Activated CD4-positive, CD25-positive, alpha-beta regulatory T cell treated with anti-CD3 and anti-CD28 coated beads, Interleukin-2, amount 50 U/mL, for 16 hours (primary cell): ENCODE data around the gene DDHD1.

Experiments used
- DNase-seq: peaks from one replicate; pipeline ENCODE4 v3.0.0-alpha.2; 2020; ENCODE audit warnings: low read depth, low spot score

DDHD1 gene

DNA sequence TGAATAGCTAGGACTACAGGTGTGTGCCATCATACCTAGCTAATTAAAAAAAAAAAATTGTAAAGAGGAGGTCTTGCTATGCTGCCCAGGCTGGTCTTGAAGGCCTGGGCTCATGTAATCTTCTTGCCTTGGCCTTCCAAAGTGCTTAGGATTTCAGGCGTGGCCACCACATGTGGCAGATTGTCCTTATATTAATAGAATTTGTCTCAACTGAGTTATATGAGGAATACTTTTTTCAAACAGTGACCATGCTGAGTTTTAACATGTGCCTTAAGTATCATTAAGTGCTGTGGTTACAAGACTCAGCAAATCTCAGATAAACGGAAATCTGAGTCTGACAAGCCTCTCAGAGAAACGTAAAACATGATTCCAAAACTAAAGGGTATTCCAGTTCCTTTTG lies 119.1 kb downstream of the DDHD1 start:
- no peak for DNase-seq

GRCh38 chr14:53032838-53033390 lies 120.2 kb downstream of the DDHD1 start:
- no peak for DNase-seq

- DNase-seq, result no peak
These were observed 120.8 kb downstream of the DDHD1 start for GRCh38 chr14:53032161-53032803.

DNA sequence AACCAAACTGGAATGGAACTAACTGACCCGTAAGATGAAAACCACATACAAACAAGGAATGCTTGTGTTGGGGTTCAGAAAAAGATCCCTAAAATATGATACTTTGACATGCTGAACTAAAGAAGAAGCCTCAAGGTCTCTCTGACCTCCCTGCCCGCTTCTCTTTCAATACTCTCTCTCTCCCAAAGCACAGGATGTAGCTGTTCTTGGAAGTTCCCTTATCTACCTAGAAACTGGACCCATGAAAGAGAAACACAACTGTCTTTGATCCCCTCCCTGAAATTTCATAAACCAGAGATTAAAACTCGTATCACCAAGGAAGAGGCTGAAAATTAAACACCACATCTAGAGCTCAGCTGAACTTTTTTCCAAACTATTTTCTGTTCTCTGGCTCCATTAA lies 125.6 kb downstream of the DDHD1 start:
- DNase-seq, result no peak

DNA sequence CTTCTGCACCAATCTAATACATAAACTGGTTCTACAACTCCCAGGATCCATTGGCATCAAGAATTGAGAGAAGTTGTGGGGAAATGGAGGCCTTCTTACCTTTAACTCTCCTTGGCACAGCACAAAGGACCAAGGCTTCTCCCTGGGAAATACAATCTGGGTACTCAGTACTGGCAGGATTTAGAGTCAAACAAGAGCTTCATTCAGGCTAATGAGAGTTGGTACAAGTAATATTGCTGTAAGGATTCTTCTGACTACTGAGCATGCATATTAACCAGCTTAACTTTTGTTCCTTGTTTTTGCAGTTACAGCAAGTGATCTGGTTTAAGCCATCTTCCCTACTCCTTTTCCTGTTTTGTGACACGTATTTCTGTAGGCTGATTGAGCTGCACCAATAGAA lies 126.1 kb downstream of the DDHD1 start:
- DNase-seq, result no peak

DNA sequence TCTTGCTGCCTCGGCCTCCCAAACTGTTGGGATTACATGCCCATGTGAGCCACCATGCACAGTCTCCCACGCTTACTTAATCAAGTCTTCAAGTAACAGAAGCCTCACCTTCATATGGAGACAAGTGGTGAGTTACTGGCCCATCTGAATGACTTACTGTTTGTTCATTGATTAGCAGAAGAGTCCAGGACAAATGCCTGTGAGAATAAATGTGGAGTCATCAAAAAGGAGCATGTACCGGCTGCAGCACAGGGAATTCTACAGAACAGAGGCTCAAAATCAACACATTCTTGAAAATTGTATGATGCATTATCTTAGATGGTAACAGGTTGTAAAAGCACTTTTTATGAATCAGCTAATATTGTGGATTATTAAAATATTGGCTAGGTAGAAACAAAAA lies 129.8 kb downstream of the DDHD1 start:
- no peak for DNase-seq

- DNase-seq, result no peak
These were observed 130.5 kb downstream of the DDHD1 start for GRCh38 chr14:53022593-53022992.

- no peak for DNase-seq
These were observed 132.8 kb downstream of the DDHD1 start for GRCh38 chr14:53020193-53020932.

GRCh38 chr14:53019406-53019805 lies 133.7 kb downstream of the DDHD1 start:
- no peak for DNase-seq

DNA sequence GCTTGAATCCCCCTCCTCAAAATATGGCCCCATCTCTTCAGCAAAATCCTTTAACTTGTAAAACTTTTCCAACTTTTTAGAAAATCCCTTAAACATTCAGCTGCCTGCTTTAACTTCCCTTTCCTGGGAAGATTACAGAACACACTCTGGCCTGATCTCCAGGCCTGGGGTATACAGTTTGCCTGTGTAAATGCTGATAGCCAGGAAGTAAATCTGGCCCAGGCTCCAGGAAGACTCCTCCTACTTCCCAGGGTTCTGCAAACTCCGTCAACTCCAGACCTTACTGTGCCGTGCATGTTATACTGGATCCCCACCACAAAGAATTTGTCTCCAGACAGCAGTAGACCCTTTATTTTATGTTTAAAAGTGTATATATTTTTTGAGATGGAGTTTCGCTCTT lies 135.3 kb downstream of the DDHD1 start:
- no peak for DNase-seq

DNA sequence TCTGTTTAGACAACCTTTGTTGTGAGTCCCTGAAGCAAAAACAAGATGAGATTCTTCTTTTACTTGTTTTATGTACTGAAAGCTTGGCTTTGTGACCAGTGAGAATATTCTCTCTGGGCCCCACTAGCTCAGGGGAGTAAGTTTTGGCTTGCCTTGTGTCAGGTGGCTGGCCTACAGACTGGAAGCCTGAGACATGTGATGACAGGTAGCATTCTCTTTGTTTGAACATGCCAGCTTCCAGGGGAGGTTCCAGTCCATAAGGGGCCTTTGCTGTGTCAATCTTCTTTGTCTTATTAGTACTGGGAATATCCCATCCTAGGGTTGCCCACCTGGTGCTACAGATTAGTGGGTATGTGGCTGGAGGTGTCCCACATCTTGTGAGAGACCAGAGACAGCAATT lies 136.2 kb downstream of the DDHD1 start:
- no peak for DNase-seq

DNA sequence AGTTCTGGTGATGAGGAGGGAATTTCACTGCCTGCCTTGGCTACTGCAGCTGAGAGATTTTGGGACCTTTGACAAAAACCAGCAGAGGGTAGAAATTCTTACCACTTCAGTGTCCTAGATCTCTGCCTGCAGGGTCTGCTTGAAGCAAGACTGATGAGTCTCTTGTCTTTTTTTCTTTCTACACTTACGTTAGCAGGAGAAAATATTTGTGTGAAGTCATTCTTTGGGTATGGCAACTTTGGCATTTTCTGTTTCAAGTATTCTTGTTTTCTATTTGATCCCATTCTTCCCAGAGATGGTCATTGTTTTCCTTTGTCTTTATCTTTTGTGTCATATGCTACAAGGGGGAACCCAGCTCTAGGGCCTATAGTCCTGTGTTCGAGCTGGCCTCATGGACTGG lies 136.6 kb downstream of the DDHD1 start:
- no peak for DNase-seq

DNA sequence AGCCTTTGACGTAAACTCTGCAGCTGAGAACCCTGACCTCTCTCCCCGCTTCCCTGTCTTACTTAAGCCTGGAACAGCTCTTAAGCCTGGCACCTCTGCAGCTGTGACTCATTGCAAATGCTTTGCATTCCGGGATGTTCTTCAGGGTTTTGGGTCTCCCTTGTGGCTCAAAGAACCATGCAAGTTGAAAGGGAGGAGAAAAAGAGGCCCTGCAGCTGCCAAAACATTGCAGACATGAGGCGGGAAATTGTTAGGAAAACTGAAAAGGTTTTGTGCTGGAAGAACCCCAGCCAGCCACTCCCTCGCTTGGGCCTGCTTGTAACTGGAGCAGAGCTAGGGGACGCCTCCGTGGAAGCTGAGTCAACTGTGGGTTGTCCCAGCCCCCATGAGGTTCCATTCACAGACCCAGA lies 142.1 kb downstream of the DDHD1 start:
- no peak for DNase-seq

DNA sequence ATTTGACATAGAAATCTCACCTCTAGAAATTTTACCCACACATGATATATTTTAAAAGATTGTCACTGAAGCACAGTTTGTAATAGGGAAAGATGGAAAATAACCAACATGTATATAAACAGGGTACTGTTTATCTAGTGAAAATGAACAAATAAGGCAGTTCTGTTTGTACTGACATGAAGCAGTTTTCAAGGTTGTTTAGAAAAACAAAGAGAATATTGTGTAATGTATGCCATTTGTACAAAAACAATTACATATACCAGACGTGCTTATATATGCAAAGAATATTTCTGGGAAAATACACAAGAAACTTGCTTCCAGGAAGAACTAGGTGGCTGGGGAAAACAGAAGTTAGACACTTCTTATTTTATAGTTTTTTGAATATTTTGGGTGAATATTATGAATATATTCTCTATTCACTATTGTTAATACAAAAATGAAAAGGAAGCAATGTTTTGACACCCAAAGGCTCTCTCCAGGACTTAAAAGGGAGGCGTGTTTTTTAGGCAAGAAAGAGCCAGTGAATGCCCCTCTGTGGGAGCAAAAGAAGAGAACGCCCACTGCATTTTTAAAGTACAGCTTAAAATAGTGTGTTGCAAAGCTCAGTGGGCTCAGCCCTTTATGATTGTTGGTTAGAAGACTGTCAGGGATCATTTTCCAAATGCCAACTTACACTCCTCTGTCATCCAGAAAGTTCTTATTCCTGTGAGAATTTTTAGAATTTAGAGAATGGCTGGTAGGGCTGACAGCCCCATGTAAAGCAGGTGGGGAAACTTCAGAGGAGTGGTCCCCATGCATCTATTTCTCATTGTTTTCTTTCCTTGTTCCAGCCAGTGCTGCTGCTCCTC lies 142.7 kb downstream of the DDHD1 start:
- no peak for DNase-seq

DNA sequence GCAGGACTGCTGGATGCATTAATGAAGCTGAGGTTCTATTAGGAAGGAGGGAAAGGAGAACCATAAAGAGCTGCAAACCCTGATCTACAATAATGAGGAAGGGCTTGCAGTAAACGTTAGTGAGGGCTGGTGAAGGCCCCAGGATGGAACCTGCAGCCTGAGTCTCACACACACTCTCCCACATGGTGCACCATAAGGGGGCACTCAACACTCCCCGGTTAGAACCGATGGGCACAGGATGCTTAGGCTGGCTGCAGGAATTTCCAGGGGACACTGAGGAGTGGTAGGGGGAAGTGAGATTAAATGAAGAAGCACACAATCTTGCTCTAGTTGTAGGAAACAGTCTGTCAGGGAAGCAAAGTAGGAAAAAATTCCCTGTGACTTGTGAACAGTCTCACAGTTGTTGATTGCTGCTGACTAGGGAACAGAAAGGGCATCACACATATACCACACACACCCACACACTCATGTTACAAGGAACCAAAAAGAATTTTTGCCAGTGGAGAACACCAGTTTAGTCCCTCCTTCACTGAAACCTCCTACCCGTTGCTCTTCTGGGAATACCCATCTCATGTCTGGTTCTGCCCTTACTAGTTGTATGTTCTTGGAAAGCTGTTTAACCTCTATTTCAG lies 146.1 kb downstream of the DDHD1 start:
- DNase-seq, result no peak

DNA sequence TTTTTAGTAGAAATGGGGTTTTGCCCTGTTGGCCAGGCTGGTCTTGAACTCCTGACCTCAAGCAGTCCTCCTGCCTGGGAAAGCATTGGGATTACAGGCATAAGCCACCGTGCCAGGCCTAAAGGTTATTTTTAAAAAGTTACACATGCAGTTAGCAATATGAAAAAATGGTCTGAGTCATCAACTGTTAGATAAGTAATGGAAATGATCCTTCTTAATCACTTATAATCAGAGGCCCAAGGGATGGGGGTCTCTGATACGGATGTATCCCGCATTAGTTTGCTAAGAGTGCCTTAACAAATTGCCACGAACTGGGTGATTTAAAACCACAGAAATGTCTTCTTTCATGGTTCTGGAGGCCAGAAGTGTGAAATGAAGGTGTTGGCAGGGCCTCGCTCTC lies 148.1 kb downstream of the DDHD1 start:
- no peak for DNase-seq

GRCh38 chr14:53003776-53004175 lies 149.3 kb downstream of the DDHD1 start:
- no peak for DNase-seq

GRCh38 chr14:53002576-53002975 lies 150.5 kb downstream of the DDHD1 start:
- DNase-seq, result no peak

- no peak for DNase-seq
These were observed 151.2 kb downstream of the DDHD1 start for GRCh38 chr14:53001787-53002378.

DNA sequence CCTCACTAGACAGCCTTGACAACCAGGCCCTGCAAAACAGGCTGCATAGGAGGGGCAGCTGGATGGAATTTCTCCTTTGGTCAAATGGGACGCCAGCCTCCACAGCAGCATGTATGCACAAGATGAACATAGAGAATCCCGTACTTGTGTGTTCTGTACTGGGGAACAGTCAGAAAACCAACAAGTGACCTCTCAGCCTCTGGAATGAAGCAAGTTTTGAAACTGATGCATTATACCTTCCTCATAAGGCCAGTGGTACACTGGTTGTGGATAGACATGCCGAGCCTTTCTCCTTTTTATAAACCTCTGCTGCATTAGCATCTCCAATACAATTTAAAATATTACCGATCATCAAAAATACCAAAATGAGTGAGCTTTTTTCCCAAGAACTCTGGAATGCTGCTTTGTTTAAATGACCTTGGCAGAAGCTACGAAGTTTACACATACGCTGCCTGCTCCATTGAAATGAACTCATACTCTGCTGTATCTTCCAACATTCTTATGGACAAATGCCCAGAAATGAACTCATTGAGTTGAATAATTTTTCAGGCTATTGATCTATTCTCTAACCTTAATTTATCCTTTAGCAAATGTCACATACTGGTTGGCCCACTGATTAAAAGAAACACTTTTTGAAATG lies 154.6 kb downstream of the DDHD1 start:
- no peak for DNase-seq

- DNase-seq, result no peak
These were observed 156.6 kb downstream of the DDHD1 start for GRCh38 chr14:52996493-52996892.
